A549 (cell line): ENCODE data around the gene TMEM128.

Source experiments
- POLR2A ChIP-seq: IDR thresholded peaks from 2 replicates; pipeline ENCODE4 v1.6.1; 2012; ENCODE audit warnings: mild to moderate bottlenecking, low read length
- TF ChIP-seq, protein P1 (sequence below): fragments of >200 bp; sonication (Bioruptor Twin); formaldehyde crosslinking; IDR thresholded peaks from 3 replicates; pipeline ENCODE4 v1.5.1; 2016

DNA sequence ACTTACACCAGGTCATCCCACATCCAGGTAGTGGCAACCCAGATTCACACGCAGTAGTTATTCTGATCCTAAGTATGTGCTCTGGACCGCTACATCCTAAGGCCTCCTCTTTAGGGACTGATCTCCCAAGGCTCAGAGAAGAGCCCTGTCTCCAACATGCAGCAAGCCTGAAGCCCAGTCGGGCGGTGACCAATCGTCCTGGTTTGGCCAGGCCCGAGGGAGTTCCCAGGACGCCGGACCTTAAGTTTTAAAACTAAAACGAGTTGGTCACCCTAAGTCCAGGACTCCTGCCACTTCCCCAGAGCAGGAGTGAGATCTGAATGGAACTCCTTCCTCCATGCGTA is 41.5 kb upstream of the TMEM128 start:
- no peak for TF ChIP-seq POLR2A
- TF ChIP-seq, protein P1, sequence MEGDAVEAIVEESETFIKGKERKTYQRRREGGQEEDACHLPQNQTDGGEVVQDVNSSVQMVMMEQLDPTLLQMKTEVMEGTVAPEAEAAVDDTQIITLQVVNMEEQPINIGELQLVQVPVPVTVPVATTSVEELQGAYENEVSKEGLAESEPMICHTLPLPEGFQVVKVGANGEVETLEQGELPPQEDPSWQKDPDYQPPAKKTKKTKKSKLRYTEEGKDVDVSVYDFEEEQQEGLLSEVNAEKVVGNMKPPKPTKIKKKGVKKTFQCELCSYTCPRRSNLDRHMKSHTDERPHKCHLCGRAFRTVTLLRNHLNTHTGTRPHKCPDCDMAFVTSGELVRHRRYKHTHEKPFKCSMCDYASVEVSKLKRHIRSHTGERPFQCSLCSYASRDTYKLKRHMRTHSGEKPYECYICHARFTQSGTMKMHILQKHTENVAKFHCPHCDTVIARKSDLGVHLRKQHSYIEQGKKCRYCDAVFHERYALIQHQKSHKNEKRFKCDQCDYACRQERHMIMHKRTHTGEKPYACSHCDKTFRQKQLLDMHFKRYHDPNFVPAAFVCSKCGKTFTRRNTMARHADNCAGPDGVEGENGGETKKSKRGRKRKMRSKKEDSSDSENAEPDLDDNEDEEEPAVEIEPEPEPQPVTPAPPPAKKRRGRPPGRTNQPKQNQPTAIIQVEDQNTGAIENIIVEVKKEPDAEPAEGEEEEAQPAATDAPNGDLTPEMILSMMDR = no peak
